Neuronal stem cell (in vitro differentiated cells): ENCODE results near the gene KDR.
A peak's percentile ranks its signal among the peaks of the same experiment; 100 is the strongest.

Experiments
- DNase-seq: peaks from one replicate; pipeline ENCODE4 v3.0.0-alpha.2; 2013; ENCODE audit warnings: low spot score
- H2AFZ ChIP-seq: one replicate; pipeline ENCODE4 v1.6.1; 2013; ENCODE audit warnings: mild to moderate bottlenecking, low read length, inconsistent platforms
- H2AK5ac ChIP-seq: 2 replicates; pipeline ENCODE4 v1.6.1; 2013; ENCODE audit warnings: low read depth, mild to moderate bottlenecking, inconsistent platforms, low read length, moderate library complexity, mixed read lengths
- H2BK120ac ChIP-seq: 2 replicates; pipeline ENCODE4 v1.6.1; 2013; ENCODE audit warnings: low read depth, mild to moderate bottlenecking, inconsistent platforms, low read length, moderate library complexity, mixed read lengths
- H2BK12ac ChIP-seq: one replicate; pipeline ENCODE4 v1.6.1; 2013; ENCODE audit warnings: low read length, inconsistent platforms
- H2BK15ac ChIP-seq: 2 replicates; pipeline ENCODE4 v1.6.1; 2013; ENCODE audit warnings: mild to moderate bottlenecking, low read length, inconsistent platforms, mixed read lengths
- H2BK5ac ChIP-seq: one replicate; pipeline ENCODE4 v1.6.1; 2013; ENCODE audit warnings: inconsistent platforms, mild to moderate bottlenecking, low read length, moderate library complexity
- H3K14ac ChIP-seq: one replicate; pipeline ENCODE4 v1.6.1; 2013; ENCODE audit warnings: low read length, inconsistent platforms
- H3K18ac ChIP-seq: 2 replicates; pipeline ENCODE4 v1.6.1; 2013; ENCODE audit warnings: low read length, inconsistent platforms
- H3K23ac ChIP-seq: 2 replicates; pipeline ENCODE4 v1.6.1; 2013; ENCODE audit warnings: low read depth, mild to moderate bottlenecking, mixed read lengths, low read length, inconsistent platforms; ENCODE audit not compliant: poor library complexity
- H3K27ac ChIP-seq: replicated peaks from 3 replicates; pipeline ENCODE4 v1.5.1; 2013; ENCODE audit warnings: low read length, inconsistent platforms
- H3K27me3 ChIP-seq, 3 experiments: 2 replicates each; pipeline ENCODE4 v1.6.1; 2013; ENCODE audit warnings: low read length in 3 of 3, mild to moderate bottlenecking in 2 of 3, inconsistent platforms in 1 of 3, low read depth in 1 of 3, mixed read lengths in 1 of 3, moderate library complexity in 1 of 3; ENCODE audit not compliant: control insufficient read depth in 3 of 3, insufficient read depth in 3 of 3
- H3K36me3 ChIP-seq, 2 donors: replicated peaks in 1 of 2; 2 replicates each; pipeline ENCODE4 v1.6.1; 2013; ENCODE audit warnings: low read length in 2 of 2; ENCODE audit not compliant: control insufficient read depth in 2 of 2, insufficient read depth in 2 of 2
- H3K4ac ChIP-seq: 2 replicates; pipeline ENCODE4 v1.6.1; 2013; ENCODE audit warnings: inconsistent platforms, mild to moderate bottlenecking, low read length, moderate library complexity
- H3K4me1 ChIP-seq, 2 donors: 1 replicate in 1 of 2; 2 replicates in 1 of 2; pipeline ENCODE4 v1.6.1; 2013; ENCODE audit warnings: low read length in 2 of 2, low read depth in 1 of 2; ENCODE audit not compliant: control insufficient read depth in 2 of 2, insufficient read depth in 1 of 2
- H3K4me2 ChIP-seq: one replicate; pipeline ENCODE4 v1.6.1; 2013; ENCODE audit warnings: mild to moderate bottlenecking, low read length, inconsistent platforms; ENCODE audit not compliant: insufficient read depth, poor library complexity, severe bottlenecking
- H3K4me3 ChIP-seq, 2 donors: 2 replicates each; pipeline ENCODE4 v1.5.1; 2013; ENCODE audit warnings: low read length in 2 of 2, mild to moderate bottlenecking in 2 of 2, inconsistent platforms in 1 of 2, moderate library complexity in 1 of 2
- H3K79me1 ChIP-seq: one replicate; pipeline ENCODE4 v1.6.1; 2013; ENCODE audit warnings: low read depth, mild to moderate bottlenecking, inconsistent platforms, low read length, moderate library complexity
- H3K9ac ChIP-seq: one replicate; pipeline ENCODE4 v1.6.1; 2013; ENCODE audit warnings: mild to moderate bottlenecking, low read depth, low read length, inconsistent platforms; ENCODE audit not compliant: poor library complexity
- H3K9me3 ChIP-seq, 2 donors: replicated peaks in 1 of 2; 2 replicates each; pipeline versions ENCODE3 to v1.6.1; 2013; ENCODE audit warnings: low read length in 2 of 2, mild to moderate bottlenecking in 2 of 2, inconsistent platforms in 1 of 2, low read depth in 1 of 2, mixed read lengths in 1 of 2, moderate library complexity in 1 of 2; ENCODE audit not compliant: control insufficient read depth in 2 of 2, insufficient read depth in 1 of 2
- H4K8ac ChIP-seq: one replicate; pipeline ENCODE4 v1.6.1; 2013; ENCODE audit warnings: low read depth, mild to moderate bottlenecking, inconsistent platforms, low read length, moderate library complexity
- H4K91ac ChIP-seq: one replicate; pipeline ENCODE4 v1.6.1; 2013; ENCODE audit warnings: low read length, low read depth, mild to moderate bottlenecking, inconsistent platforms; ENCODE audit not compliant: poor library complexity
- WGBS, 2 donors: extraction: QIAGEN DNeasy Blood & Tissue Kit; methylation state at CpG; one replicate each; pipeline ENCODE4 v1.1.7; 2013; ENCODE audit warnings: missing lambda C conversion rate in 2 of 2, mixed read lengths in 1 of 2; ENCODE audit not compliant: insufficient read length in 2 of 2, insufficient replicate concordance in 1 of 2; ENCODE audit errors: extremely low coverage in 2 of 2; 5-methylcytosine and 5-hydroxymethylcytosine counted together

Gene KDR

DNA sequence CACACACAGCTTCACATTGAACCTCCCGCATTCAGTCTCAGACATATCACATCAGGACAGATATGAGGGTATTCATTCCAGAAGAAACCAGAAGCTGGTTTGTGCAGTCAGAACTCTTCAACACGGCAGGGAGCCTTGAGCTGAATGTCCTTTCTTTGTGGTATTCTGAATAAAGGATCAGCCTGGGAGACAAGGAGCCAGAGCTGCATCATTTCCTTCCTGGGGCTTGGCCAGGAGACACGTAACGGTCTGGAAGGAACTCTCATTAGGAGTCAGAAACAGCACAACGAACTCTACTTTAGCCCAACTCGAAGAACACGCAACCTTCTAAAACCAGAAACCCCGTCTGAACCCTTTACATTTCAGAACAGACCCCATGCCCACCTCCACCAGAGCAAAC is 46.4 kb downstream of the KDR start:
- Histone ChIP-seq H2BK15ac (no peak overlapping the region), H3K27me3 (no peaks in the 10 kb centered on the region), H3K79me1 (no peaks in the 10 kb centered on the region), H2BK120ac (no peak overlapping the region), H3K4me1 (peaks cover 8 to 9% of the 10 kb centered on the region in 2 donors), H3K4me2 (no peak overlapping the region), H2BK12ac (no peak overlapping the region), H3K4me3 (no peak overlapping the region), H3K4ac (no peak overlapping the region), H3K14ac (no peak overlapping the region), H3K23ac (no peak overlapping the region), H4K8ac (no peak overlapping the region), H2BK5ac (no peak overlapping the region), H4K91ac (no peak overlapping the region), H3K9ac (no peak overlapping the region), H3K27ac (no peak overlapping the region), H3K18ac (no peak overlapping the region), H2AK5ac (no peak overlapping the region), H3K9me3 (peaks cover 0 to 1% of the 10 kb centered on the region in 2 donors), H3K36me3 (peaks cover 0 to 22% of the 10 kb centered on the region in 2 donors), H2AFZ (peak overlapping the region; percentile 63)
- DNase-seq, result no peak
- WGBS, 2 donors, result no CpG with 5 or more reads among the region's 8 CpGs

DNA sequence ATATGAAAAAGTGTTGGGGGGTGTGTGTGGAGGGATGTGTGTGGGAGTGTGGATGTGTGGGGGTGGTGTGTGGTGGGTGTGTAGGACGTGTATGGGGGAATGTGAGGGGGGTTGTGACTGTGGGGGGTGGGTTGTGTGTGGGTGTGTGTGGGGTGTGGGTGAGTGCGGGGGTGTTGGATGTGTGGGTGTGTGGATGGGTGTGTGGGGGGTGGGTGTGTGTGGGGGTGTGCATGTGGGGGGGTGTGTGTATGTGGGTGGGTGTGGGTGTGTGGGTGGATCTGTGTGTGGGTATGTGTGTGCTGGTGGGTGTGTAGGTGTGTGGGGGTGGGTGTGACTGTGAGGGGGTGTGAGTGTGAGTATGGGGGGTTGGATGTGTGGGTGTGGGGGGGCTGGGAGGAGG is 47.8 kb downstream of the KDR start:
- no peak overlapping the region for H4K8ac ChIP-seq
- no peaks in the 10 kb centered on the region for H3K27me3 ChIP-seq
- H3K4me1 ChIP-seq, result peaks cover 8 to 9% of the 10 kb centered on the region in 2 donors
- H3K9ac ChIP-seq, result no peak overlapping the region
- WGBS, 2 donors, result 100% methylated on average over 1 of the region's 2 CpGs; no CpG with 5 or more reads in 1 of the 2 donors
- H3K14ac ChIP-seq, result no peak overlapping the region
- no peak overlapping the region for H3K23ac ChIP-seq
- no peaks in the 10 kb centered on the region for H3K79me1 ChIP-seq
- no peak overlapping the region for H3K4me2 ChIP-seq
- no peak overlapping the region for H3K4ac ChIP-seq
- H4K91ac ChIP-seq, result no peak overlapping the region
- no peak overlapping the region for H2AK5ac ChIP-seq
- no peak overlapping the region for H2BK120ac ChIP-seq
- H2BK15ac ChIP-seq, result no peak overlapping the region
- peaks cover 0 to 1% of the 10 kb centered on the region in 2 donors for H3K9me3 ChIP-seq
- no peak for DNase-seq
- H3K4me3 ChIP-seq, result no peak overlapping the region
- no peak overlapping the region for H2BK12ac ChIP-seq
- no peak overlapping the region for H3K18ac ChIP-seq
- H2AFZ ChIP-seq, result no peak overlapping the region
- no peak overlapping the region for H3K27ac ChIP-seq
- peaks cover 0 to 10% of the 10 kb centered on the region in 2 donors for H3K36me3 ChIP-seq
- H2BK5ac ChIP-seq, result no peak overlapping the region

DNA sequence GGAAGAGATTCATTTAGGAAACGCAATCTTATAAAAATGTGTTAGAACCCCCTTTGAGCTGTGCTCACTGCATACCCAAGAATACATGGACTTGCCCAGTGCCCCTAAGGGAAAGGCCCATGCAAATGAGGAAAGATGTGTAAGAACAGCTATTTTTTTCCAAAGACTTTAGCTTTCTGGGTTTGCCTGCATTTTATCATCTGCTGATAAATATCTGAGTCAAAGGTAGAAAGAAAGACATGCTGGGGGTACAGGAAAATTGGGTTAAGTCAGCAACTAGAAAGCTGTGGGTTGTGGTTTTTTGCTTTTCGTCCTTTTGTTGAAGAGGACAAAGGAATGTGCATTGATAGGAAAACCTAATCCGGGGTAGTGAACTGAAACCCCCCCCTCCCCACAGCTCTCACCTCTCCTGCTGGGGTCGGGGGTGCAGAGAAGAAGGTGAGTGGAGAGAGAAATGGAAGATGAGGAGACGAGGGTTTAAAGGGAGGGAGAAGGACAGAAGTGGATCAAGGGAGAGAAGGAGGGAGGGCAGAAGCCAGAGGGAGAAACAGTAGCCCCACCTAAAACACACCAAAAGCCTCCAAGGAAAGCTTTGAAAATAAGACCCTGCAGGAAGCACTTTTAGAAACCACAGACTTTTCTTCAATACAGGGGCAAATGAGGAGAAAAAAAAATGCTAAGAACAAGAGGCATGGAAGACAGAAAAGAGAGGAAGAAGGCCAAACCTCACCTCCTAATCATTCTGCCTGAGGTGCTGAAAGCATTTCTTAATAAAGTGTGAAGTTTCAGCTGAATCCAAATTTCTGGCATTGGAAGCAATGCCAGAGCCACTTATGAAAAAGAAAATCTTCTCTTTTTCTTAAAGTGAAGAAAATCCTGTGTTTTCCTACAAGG is 49.3 kb downstream of the KDR start:
- no CpG with 5 or more reads among the region's 5 CpGs for WGBS, 2 donors
- Histone ChIP-seq H2BK120ac (no peak overlapping the region), H3K79me1 (no peaks in the 10 kb centered on the region), H3K4ac (no peak overlapping the region), H4K8ac (no peak overlapping the region), H3K4me3 (no peak overlapping the region), H3K14ac (no peak overlapping the region), H2BK5ac (no peak overlapping the region), H3K27ac (no peak overlapping the region), H3K23ac (no peak overlapping the region), H3K4me2 (no peak overlapping the region), H3K4me1 (peaks cover 8 to 9% of the 10 kb centered on the region in 2 donors), H2BK12ac (no peak overlapping the region), H2BK15ac (no peak overlapping the region), H3K36me3 (no peaks in the 10 kb centered on the region), H3K9me3 (peaks cover 0 to 1% of the 10 kb centered on the region in 2 donors), H2AK5ac (no peak overlapping the region), H2AFZ (peak overlapping the region; percentile 73), H3K27me3 (no peaks in the 10 kb centered on the region), H3K18ac (no peak overlapping the region), H3K9ac (no peak overlapping the region), H4K91ac (no peak overlapping the region)
- no peak for DNase-seq

DNA sequence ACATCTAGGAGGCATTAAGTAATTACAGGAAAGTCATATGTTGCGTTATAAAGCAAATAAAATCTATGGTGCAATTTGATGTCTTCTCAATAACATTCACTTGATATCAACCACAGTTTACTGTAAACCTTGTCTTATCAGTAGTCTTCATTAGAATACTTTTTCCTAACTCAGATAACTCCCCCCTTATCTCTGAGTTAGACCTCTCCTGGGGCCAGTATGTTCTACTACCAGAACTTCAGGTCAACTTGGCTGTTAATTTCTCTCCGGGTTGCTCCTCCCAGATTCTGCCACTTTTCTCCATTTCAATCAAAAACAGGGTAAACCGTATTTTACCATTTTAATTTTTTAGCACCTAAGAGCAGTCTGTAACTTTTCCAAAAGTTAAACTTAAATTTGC is 50.0 kb downstream of the KDR start:
- H3K36me3 ChIP-seq, result no peaks in the 10 kb centered on the region
- H2AFZ ChIP-seq, result no peak overlapping the region
- no peak overlapping the region for H3K9ac ChIP-seq
- no peak overlapping the region for H2BK15ac ChIP-seq
- no peak overlapping the region for H3K4ac ChIP-seq
- no peak overlapping the region for H2BK12ac ChIP-seq
- no peak overlapping the region for H3K18ac ChIP-seq
- no peak overlapping the region for H3K23ac ChIP-seq
- no peaks in the 10 kb centered on the region for H3K27me3 ChIP-seq
- H3K27ac ChIP-seq, result no peak overlapping the region
- H4K91ac ChIP-seq, result no peak overlapping the region
- no peak overlapping the region for H3K14ac ChIP-seq
- H3K79me1 ChIP-seq, result no peaks in the 10 kb centered on the region
- H3K4me3 ChIP-seq, result no peak overlapping the region
- WGBS, 2 donors, result no CpG with 5 or more reads among the region's 3 CpGs
- no peak for DNase-seq
- no peak overlapping the region for H4K8ac ChIP-seq
- H3K4me1 ChIP-seq, result peaks cover 8 to 9% of the 10 kb centered on the region in 2 donors
- no peak overlapping the region for H2BK5ac ChIP-seq
- peaks cover 0 to 1% of the 10 kb centered on the region in 2 donors for H3K9me3 ChIP-seq
- H2BK120ac ChIP-seq, result no peak overlapping the region
- no peak overlapping the region for H2AK5ac ChIP-seq
- no peak overlapping the region for H3K4me2 ChIP-seq
